ENCODE measurements around the gene CNOT3. TPM values are rescaled to one million over a fixed set of nuclear protein-coding genes. Genes with fewer than 3 reads are reported as not detected.
"Not testable (repeated sequence)": the region's sequence is repeated elsewhere in the genome, so short reads cannot be mapped to it uniquely, and the experiment has no call there.

Gene CNOT3
- total RNA-seq, 1 donor from 2014 or later = 70.6 TPM

DNA sequence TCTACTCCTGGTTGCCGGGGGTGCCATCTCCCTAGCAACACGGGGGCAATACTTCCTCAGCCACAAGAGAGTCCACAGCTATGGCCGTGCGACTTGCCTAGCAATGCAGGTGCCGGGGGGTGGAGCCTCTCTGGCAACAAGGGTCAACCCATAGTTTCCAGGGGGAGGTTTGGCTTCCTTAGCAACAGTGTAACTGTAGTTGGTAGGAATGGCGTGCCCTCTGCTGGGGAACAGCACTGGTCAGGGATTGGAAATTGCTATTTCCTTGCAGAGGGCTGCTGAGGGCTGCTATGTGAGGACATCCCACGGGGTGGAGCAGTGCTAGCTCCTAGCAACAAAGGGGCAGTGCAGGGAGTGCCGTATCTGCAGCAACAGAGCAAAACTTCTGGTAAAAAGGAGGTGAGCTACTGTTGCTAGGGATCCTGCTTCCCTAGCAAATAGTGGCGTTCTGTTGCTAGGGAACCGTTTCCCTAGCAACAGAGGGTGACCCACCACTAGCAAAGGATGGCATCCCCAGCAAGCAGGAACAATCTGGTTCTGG lies 42.4 kb downstream of the CNOT3 start:
- Mint-ChIP-seq H3K4me1 (no peaks in the 10 kb centered on the region), H3K9me3 (no peaks in the 10 kb centered on the region), H3K27ac (no peak overlapping the region), H3K27me3 (ENCODE audit: low read depth) (no peaks in the 10 kb centered on the region), H3K4me3 (no peak overlapping the region), H3K36me3 (peaks cover 25% of the 10 kb centered on the region)
- DNase-seq (ENCODE audit: low spot score in 2 of 2, unreplicated experiment in 2 of 2) = no peak
- TF ChIP-seq, protein P1, sequence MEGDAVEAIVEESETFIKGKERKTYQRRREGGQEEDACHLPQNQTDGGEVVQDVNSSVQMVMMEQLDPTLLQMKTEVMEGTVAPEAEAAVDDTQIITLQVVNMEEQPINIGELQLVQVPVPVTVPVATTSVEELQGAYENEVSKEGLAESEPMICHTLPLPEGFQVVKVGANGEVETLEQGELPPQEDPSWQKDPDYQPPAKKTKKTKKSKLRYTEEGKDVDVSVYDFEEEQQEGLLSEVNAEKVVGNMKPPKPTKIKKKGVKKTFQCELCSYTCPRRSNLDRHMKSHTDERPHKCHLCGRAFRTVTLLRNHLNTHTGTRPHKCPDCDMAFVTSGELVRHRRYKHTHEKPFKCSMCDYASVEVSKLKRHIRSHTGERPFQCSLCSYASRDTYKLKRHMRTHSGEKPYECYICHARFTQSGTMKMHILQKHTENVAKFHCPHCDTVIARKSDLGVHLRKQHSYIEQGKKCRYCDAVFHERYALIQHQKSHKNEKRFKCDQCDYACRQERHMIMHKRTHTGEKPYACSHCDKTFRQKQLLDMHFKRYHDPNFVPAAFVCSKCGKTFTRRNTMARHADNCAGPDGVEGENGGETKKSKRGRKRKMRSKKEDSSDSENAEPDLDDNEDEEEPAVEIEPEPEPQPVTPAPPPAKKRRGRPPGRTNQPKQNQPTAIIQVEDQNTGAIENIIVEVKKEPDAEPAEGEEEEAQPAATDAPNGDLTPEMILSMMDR (IDR thresholded peaks at IDR 0.05; ENCODE audit: unreplicated experiment) = no peak

DNA sequence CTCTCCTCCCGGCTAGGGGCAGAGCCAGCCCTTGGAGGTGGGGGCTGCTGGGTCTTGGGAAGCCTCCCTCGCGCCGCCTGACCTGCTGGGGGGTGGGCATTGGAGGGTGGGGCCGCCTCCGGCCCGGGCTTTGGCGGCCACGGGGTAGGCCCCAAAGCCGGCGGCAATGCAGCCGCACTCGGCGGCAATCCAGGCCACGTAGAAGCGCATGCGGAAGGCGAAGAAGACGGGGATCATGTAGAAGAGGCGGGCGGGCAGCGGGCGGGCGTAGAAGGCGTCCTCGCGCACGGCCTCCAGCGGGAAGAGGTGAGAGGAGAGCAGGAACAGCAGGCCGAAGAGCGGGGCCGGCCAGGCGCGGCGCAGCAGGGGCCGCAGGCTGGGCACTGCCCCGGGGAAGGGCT lies 43.1 kb downstream of the CNOT3 start:
- no peak overlapping the region for H3K27ac Mint-ChIP-seq
- H3K9me3 Mint-ChIP-seq = no peaks in the 10 kb centered on the region
- TF ChIP-seq, protein P1 (IDR thresholded peaks at IDR 0.05; ENCODE audit: unreplicated experiment) = no peak
- DNase-seq (ENCODE audit: low spot score in 2 of 2, unreplicated experiment in 2 of 2) = no peak
- no peaks in the 10 kb centered on the region for H3K27me3 Mint-ChIP-seq (ENCODE audit: low read depth)
- no peak overlapping the region for H3K4me3 Mint-ChIP-seq
- peaks cover 27% of the 10 kb centered on the region for H3K36me3 Mint-ChIP-seq
- H3K4me1 Mint-ChIP-seq = no peaks in the 10 kb centered on the region

DNA sequence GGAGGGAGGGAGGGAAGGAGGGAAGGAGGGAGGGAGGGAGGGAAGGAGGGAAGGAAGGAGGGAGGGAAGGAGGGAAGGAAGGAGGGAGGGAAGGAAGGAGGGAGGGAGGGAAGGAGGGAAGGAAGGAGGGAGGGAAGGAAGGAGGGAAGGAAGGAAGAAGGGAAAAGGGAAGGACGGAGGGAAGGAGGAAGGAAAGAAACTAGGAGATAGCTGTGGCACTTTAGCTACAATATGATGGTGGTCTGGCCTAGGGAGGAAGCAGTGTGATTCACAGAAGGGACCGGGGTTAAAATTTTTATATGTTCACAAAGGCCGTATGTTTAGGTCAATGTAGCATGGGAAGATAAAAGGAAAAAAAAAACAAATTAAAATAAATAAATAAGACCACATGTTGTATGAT lies 44.3 kb downstream of the CNOT3 start:
- peaks cover 23% of the 10 kb centered on the region for H3K36me3 Mint-ChIP-seq
- not testable (repeated sequence) for H3K4me1 Mint-ChIP-seq; H3K27ac Mint-ChIP-seq; DNase-seq (ENCODE audit: low spot score in 2 of 2, unreplicated experiment in 2 of 2); H3K9me3 Mint-ChIP-seq; H3K27me3 Mint-ChIP-seq (ENCODE audit: low read depth); H3K4me3 Mint-ChIP-seq

DNA sequence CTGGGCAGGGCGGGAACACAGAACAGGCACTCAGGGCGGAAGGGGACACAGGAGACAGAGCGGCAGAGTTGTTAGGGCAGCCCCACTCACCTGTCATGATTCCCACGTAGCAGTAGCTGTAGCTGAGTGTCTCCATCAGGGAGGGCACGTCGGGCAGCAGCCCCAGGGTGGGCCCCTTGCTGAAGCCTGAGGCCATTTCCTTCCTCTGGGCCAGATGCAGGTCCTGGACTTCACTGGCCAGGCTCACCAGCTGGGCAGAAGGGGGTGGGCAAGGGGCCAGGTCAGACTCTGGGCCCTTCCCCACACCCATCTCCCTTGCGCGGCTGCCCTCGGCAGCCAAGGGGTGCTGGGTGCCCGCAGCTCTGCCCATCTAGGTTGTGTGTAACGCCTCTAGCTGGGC lies 45.9 kb downstream of the CNOT3 start:
- H3K27me3 Mint-ChIP-seq (ENCODE audit: low read depth) = no peaks in the 10 kb centered on the region
- H3K36me3 Mint-ChIP-seq = peaks cover 19% of the 10 kb centered on the region
- DNase-seq (ENCODE audit: low spot score in 2 of 2, unreplicated experiment in 2 of 2) = no peak
- no peak overlapping the region for H3K27ac Mint-ChIP-seq
- peaks cover 14% of the 10 kb centered on the region for H3K4me1 Mint-ChIP-seq
- TF ChIP-seq, protein P1 (IDR thresholded peaks at IDR 0.05; ENCODE audit: unreplicated experiment) = no peak
- no peaks in the 10 kb centered on the region for H3K9me3 Mint-ChIP-seq
- H3K4me3 Mint-ChIP-seq = no peak overlapping the region

DNA sequence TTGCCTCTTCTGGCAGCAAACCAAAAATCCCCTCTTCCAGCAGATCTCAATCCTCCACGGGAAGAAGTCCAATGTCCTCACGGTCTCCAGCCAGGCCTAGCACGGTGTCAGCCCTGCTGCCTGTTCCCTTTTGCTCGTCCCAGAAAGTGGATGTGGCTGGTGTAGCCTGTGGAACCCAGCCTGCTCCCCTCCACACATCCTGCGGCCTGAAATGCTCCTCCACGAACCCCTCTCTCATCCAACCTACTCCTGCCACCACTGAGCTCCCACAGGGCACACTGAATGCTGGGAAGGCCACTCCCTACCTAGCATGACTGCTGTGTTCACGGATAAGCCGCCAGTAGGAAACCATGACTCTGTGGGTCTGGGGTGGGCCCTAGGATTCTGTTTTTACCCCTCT lies 48.8 kb downstream of the CNOT3 start:
- H3K27ac Mint-ChIP-seq = no peak overlapping the region

DNA sequence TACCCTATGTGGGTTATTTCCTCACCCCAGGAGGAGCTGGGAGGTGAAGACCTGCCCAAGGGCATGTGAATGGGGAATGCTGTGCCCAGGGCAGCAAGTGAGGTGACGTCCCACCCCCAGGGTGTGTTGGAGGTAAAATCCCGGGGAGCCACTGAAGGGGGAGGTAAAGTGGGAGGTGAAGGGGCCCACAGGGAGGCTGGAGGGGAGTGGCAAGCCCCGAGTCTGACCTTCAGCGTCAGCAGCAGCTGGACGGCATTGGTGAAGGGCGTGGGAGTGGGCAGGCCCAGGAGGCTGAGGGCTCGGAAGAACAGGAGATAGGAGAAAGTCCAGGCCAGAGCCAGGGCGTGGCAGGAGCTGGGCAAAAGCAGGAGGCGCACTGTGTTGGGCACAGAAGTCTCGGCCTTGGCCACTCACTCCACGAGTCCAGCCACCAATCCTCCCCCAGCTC lies 49.4 kb downstream of the CNOT3 start:
- DNase-seq (ENCODE audit: low spot score in 2 of 2, unreplicated experiment in 2 of 2) = no peak

More for the DNA sequence above, 48.8 kb downstream of the CNOT3 start:
- no peak for DNase-seq (ENCODE audit: low spot score in 2 of 2, unreplicated experiment in 2 of 2)
- no peaks in the 10 kb centered on the region for H3K27me3 Mint-ChIP-seq (ENCODE audit: low read depth)
- peaks cover 14% of the 10 kb centered on the region for H3K4me1 Mint-ChIP-seq
- H3K4me3 Mint-ChIP-seq = no peak overlapping the region
- TF ChIP-seq, protein P1 (IDR thresholded peaks at IDR 0.05; ENCODE audit: unreplicated experiment) = no peak
- no peaks in the 10 kb centered on the region for H3K9me3 Mint-ChIP-seq
- H3K36me3 Mint-ChIP-seq = peaks cover 15% of the 10 kb centered on the region

More for the DNA sequence above, 49.4 kb downstream of the CNOT3 start:
- H3K36me3 Mint-ChIP-seq = peaks cover 14% of the 10 kb centered on the region
- H3K9me3 Mint-ChIP-seq = no peaks in the 10 kb centered on the region
- TF ChIP-seq, protein P1 (IDR thresholded peaks at IDR 0.05; ENCODE audit: unreplicated experiment) = no peak
- peaks cover 20% of the 10 kb centered on the region for H3K4me1 Mint-ChIP-seq
- peak overlapping the region; percentile 85 for H3K27ac Mint-ChIP-seq
- peak overlapping the region; percentile 81 for H3K4me3 Mint-ChIP-seq
- H3K27me3 Mint-ChIP-seq (ENCODE audit: low read depth) = no peaks in the 10 kb centered on the region
